Stimulated activated CD4-positive, alpha-beta T cell treated with anti-CD3 and anti-CD28 coated beads, Interleukin-1b, Interleukin-23, amount 100 ng/mL, for 1 hour (primary cell): ENCODE data around the gene CARF.

ENCODE experiments used
- DNase-seq, 2 donors: peaks; one replicate each; pipeline ENCODE4 v3.0.0-alpha.2; 2020; ENCODE audit warnings: low read depth in 2 of 2

The CARF gene

DNA sequence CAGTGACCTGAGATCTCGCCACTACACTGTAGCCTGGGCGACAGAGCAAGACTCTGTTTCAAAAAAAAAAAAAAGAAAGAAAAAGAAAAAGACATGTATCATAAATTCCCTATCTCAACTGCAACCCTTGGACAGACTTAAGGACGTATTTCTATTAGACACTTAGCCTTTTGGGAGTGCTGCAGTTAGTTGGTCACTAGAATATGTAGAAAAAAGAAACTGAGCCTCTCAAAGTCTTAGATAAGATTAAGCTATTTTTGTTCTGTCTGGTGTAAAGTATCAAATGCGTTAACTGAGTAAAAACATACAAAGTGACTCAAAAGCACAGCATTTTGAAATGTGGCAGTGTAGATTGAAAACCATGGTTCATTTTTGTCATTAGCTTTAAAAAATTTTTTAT is 109.9 kb downstream of the CARF start:
- no peak for DNase-seq

DNA sequence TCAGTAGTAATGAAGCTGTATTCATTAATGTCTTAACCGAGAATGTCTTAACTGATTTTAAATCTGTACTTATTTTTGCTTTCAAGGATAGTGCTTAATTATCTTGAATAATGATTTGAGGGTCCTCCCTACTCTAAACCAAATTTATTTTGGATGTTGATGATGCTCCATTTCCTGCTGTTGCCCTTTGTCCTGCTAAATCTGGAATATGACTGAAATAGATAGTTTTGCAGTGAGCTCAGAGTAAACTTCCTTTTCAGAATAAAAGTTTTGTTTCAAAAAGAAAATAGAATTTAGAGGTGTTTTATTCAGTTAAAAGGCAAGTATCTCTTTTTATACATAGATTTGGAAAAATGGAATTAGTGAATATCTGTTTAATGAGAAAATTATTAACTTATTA is 110.7 kb downstream of the CARF start:
- no peak for DNase-seq

DNA sequence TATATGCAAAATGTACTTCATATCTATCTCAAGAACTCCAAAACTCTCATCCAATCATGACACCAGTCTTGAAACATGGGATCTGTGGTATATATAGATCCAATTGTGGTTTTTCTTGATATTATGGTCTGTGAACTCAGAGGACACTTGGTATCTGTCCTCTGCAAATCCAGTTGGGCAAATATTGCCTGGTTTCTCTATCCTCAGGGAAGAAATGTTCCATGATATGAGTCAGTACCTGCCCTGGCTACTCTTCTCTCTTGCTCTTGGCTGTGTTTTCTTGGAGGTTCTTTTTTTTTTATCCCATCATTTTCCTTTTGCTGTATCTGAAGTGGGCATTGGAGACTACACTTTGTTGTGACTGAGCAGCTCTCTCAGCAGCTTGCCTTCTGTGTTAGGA is 113.5 kb downstream of the CARF start:
- no peak for DNase-seq

DNA sequence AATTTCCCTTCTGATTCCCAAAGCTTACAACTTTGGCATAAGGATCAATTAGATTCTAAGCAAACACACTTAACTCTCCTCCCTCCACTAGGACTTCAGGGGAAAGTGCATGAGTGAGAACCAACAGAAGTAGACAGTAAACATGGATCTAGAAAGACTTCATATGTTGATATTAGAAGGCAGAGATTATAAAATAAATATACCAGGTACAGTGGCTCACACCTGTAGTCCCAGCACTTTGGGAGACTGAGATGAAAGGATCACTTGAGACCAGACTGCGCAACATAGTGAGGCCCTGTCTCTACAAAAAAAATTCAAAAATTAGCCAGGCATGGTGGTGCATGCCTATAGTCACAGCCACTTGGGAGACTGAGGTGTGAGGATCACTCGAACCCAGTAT is 118.5 kb downstream of the CARF start:
- DNase-seq = no peak

DNA sequence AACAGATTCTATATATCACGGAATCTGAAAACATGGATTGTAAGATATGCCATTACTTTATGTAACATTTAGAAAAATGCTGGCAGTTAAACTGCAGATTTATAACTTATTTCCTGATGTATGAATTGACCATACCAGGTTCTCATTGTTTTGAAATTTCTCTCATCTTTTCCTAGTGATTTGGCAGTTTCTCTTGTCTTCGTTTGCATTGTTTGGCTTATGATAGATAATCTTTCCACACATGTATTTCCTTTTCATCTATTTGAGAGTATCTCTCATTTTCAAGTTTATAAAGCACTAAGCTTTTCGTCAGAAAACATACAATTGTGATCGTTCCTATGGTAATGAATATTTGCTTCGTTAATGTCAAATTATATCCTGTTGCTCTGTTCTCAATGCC is 118.9 kb downstream of the CARF start:
- no peak for DNase-seq

DNA sequence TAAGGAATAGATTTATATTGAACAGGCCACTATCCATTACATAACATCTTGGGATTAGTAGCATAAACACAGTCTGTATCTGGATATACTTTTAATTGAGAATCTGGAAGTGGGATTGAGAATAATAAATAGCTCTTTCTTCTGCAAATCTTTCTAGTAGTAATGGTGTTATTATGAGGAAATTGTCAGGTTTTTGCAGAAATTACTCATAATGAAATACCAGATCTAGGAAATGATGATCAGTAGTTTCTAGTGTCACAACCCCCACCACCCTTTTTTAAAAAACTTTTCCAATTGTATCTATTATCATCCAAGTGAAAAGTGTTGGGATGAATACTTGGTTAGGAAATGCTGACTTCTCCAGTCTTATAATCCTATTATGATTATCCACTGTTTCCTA is 121.3 kb downstream of the CARF start:
- no peak for DNase-seq

DNA sequence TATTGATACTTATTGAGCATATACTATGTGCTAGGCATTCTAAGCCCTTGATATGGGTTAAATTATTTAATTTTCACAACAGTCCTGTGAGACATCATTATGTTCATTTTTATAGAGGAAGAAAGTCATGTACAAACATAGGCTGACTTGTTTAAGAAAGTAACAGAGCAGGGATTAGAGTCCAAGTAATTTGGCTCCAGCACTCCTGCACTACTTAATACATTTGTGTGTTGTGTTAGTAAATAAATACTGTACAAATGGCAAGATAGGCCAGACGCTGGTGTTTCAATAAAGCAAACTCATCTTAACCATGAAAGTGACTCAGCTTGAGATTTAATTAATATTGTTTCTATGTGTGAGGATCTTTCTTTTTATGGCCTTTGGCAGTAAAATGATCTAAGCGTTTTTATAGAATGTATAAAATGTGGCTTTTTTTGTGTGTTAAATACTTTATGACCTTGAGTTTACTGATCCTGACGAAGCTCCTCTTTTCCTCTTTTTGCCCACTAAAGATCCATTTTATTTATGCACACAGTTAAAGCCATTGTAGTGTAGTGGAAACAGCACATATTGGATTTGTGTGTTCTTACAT is 123.9 kb downstream of the CARF start:
- no peak for DNase-seq
